Measurements from ENCODE around the gene MMP14. TPM values are rescaled to one million over a fixed set of nuclear protein-coding genes. Genes with fewer than 3 reads are reported as not detected.
A peak's percentile ranks its signal among the peaks of the same experiment; 100 is the strongest.

MMP14 gene
- total and polyA plus RNA-seq, 2 of the 13 experiments (the other 11 are each of a cell fraction or from before 2014, with no cell fraction given): 5.2 to 9.8 TPM

- TF ChIP-seq CTCF (CRISPR knock-in tag; IDR thresholded peaks at IDR 0.05): peak; percentile 42; the same call in 1 of the 2 replicates
- no peak for TF ChIP-seq ZBTB2 (CRISPR knock-in tag; IDR thresholded peaks at IDR 0.05; ENCODE audit: low read depth)
- TF ChIP-seq ZBTB37 (CRISPR knock-in tag; IDR thresholded peaks at IDR 0.05): no peak
- TF ChIP-seq ZBTB20 (CRISPR knock-in tag; IDR thresholded peaks at IDR 0.05; ENCODE audit: borderline replicate concordance, low read depth): 0 out of 2 replicates have a peak, but pooled peaks have one; percentile 36
- TF ChIP-seq RXRB (CRISPR knock-in tag; IDR thresholded peaks at IDR 0.05; ENCODE audit: borderline replicate concordance): 0 out of 2 replicates have a peak, but pooled peaks have one; percentile 10
- 0 out of 2 replicates have a peak, but pooled peaks have one; percentile 25 for TF ChIP-seq IRF2 (CRISPR knock-in tag; IDR thresholded peaks at IDR 0.05)
- TF ChIP-seq FOSL1 (CRISPR knock-in tag; IDR thresholded peaks at IDR 0.05; ENCODE audit: borderline replicate concordance): peak; percentile 33; the same call in 1 of the 2 replicates
- TF ChIP-seq GATAD2A (CRISPR knock-in tag; IDR thresholded peaks at IDR 0.05): 0 out of 2 replicates have a peak, but pooled peaks have one; percentile 7
- no peak for TF ChIP-seq ZUFSP (CRISPR knock-in tag; IDR thresholded peaks at IDR 0.05; ENCODE audit: borderline replicate concordance)
- TF ChIP-seq MYC (CRISPR knock-in tag; IDR thresholded peaks at IDR 0.05; ENCODE audit: borderline replicate concordance): no peak
- TF ChIP-seq ZNF605 (CRISPR knock-in tag; IDR thresholded peaks at IDR 0.05): peak; percentile 53; the same call in 1 of the 2 replicates
- TF ChIP-seq PITX1 (CRISPR knock-in tag; IDR thresholded peaks at IDR 0.05): 0 out of 2 replicates have a peak, but pooled peaks have one; percentile 28
- TF ChIP-seq EED (CRISPR knock-in tag; IDR thresholded peaks at IDR 0.05): 0 out of 2 replicates have a peak, but pooled peaks have one; percentile 3
- TF ChIP-seq SRSF1 (optimal IDR thresholded peaks at IDR 0.05; ENCODE audit: low read depth, low read length): peak; percentile 14
- no peak for TF ChIP-seq HES4 (CRISPR knock-in tag; IDR thresholded peaks at IDR 0.05; ENCODE audit: borderline replicate concordance)
- TF ChIP-seq THYN1 (CRISPR knock-in tag; IDR thresholded peaks at IDR 0.05; ENCODE audit: borderline replicate concordance, low read depth): 0 out of 2 replicates have a peak, but pooled peaks have one; percentile 19
- TF ChIP-seq ZNF362 (CRISPR knock-in tag; IDR thresholded peaks at IDR 0.05; ENCODE audit: borderline replicate concordance): peak; percentile 72; the same call in 1 of the 2 replicates
- TF ChIP-seq TCF7 (IDR thresholded peaks at IDR 0.05; ENCODE audit: low read depth): no peak
- TF ChIP-seq GPN1 (CRISPR knock-in tag; IDR thresholded peaks at IDR 0.05; ENCODE audit: borderline replicate concordance): no peak
- peak; percentile 9; the same call in 1 of the 2 replicates for TF ChIP-seq EEA1 (CRISPR knock-in tag; IDR thresholded peaks at IDR 0.05; ENCODE audit: borderline replicate concordance)
These were observed at the start of gene MMP14 (continued) for GRCh38 chr14:22836301-22837113.
